ENCODE results near the gene DIPK1A.
"Not testable (repeated sequence)": the region's sequence is repeated elsewhere in the genome, so short reads cannot be mapped to it uniquely, and the experiment has no call there.

DIPK1A gene

GRCh38 chr1:92975551-92976232 lies 14.4 kb upstream of the DIPK1A start:
- no peak for DNase-seq

DNA sequence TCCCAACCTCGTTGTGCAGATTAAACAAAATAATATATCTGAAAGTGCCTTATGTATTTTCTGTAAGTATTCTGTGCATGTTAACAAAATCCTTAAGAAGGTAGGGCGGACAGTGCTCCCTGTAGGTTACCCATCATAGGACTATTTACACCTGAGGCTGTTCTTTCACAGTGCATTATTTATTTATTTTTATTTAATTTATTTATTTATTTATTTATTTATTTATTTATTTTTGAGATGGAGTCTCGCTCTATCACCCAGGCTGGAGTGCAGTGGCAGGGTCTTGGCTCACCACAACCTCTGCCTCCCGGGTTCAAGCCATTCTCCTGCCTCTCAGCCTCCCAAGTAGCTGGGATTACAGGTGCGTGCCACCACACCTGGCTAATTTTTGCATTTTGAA lies 12.8 kb upstream of the DIPK1A start:
- not testable (repeated sequence) for DNase-seq

GRCh38 chr1:92973203-92973897 lies 12.1 kb upstream of the DIPK1A start:
- no peak for DNase-seq

GRCh38 chr1:92972409-92973129 lies 11.3 kb upstream of the DIPK1A start:
- DNase-seq = no peak

- DNase-seq = not testable (repeated sequence)
Measured at GRCh38 chr1:92971932-92972331, 10.7 kb upstream of the DIPK1A start.

- no peak for DNase-seq
Measured at GRCh38 chr1:92970990-92971689, 9.9 kb upstream of the DIPK1A start.

GRCh38 chr1:92969517-92969916 lies 8.3 kb upstream of the DIPK1A start:
- no peak for DNase-seq

GRCh38 chr1:92968138-92969032 lies 7.1 kb upstream of the DIPK1A start:
- peak; percentile 21 for DNase-seq

- no peak for DNase-seq
Measured at GRCh38 chr1:92964998-92965397, 3.7 kb upstream of the DIPK1A start.

DNA sequence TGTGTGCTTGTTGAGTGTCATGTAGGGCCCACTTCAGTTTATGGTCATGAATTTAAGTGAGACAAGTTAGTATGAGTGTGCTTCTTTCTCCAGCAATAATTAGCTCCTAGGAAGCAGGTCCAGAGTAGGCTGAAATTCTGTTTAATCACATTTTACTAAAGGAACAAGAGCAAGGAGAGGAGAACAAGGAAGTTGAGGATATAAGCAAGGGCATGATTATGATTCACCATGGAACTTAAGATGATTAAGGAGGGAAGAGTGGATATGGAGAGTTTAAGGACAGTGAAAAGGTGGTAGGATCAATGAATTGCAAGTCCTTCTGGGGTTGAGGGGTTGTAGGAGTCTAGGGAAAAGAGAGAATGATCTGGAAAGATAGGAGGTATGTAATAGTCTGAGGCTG lies 3.1 kb upstream of the DIPK1A start:
- DNase-seq = no peak

DNA sequence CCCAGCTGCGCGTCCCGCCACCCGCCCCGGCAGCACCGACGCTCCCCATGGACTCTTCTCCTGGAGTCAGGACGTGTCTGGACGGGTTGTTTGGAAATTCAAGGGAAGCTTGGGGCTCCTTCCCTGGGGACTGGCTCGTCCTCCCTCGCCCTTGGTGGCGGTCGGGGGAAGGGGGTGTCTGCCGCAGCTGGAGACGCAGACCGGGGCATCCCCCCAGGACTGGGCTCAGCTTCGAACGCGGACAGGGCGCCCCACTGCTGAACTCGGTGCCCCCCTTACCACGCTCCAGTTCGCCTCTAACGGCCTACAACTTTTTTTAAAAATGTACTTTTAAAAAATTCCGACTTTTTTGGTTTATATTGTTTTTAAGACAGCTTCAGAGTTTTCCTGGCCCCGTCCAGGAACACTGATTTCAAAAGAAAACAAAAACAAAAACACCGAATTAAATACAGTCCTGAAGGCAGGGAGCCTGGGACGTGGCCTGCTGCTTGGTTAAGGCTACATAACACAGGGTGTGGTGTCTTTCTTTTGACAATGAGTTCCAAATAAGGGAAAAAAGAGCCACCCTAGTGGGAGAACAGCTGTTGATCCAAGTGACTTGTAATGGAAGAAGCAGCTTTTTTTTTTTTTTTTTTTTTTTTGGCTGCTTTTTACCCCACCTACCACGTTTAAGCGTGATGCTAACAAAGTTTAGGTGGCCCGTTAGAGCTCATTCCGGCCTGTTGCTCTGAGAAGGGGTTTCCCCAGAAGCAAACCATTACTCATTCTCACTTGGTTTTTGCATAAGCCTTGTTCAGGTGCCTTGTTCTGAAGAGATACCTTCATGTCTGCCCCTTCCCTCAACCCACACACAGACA lies 862 bp upstream of the DIPK1A start:
- DNase-seq = peak; percentile 97

- peak; percentile 78 for DNase-seq
Measured at GRCh38 chr1:92960395-92961130, 699 bp downstream of the DIPK1A start.

GRCh38 chr1:92958203-92958970 lies 2.9 kb downstream of the DIPK1A start:
- DNase-seq = no peak

DNA sequence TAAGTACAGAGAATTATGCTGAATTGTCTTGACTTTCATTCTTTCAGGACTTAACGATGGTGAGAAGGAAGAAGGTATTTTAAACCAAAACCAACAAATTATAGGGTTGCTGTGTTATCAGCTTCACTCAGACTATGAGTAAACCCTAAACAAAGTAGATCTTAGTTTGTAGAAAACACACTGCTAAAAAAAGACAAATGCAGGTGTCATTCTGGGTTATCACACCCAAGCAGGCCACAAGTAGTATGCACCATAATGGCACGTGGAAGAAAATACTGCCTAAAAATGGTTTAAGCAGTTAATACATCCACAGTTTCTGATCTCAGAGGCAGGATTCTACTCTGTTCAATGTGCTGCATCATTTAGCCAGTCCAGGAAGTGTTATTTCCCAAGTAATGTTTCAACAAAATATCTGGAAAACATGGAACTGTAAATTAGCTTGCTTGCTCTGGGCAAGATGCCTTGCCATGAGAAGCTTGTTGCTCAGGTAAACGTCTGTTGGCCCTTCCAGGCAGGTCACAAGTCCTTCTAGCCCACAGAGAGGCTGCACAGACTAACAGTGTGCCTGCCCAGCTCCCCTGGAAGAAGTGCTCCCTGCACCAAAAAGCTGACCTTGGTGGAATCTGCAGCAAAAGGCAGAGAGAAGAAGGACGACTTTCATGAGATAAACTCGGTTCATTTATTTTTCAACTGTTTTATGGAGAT lies 4.1 kb downstream of the DIPK1A start:
- no peak for DNase-seq

GRCh38 chr1:92956254-92957029 lies 4.8 kb downstream of the DIPK1A start:
- peak; percentile 47 for DNase-seq

GRCh38 chr1:92953491-92953890 lies 7.8 kb downstream of the DIPK1A start:
- DNase-seq = no peak

GRCh38 chr1:92952714-92953113 lies 8.5 kb downstream of the DIPK1A start:
- DNase-seq = no peak

DNA sequence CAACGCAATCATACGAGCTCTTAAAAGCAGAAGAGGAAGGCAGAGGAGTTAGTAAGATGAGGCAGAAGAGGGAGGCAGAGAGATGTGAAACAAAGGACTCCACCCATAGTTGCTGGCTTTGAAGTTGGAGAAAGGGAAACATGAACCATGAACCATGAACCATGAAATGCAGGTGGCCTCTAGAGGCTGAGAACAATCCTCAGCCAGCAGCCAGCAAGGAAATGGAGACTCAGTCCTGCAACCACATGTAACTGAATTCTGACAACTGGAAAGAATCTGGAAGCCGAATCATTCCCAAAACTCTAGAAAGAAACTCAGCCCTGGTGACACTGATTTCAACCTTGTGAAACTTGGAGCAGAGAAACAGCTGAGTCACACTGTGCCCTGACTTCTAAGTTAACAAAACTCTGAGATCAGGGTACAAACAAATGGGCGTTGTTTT lies 10.1 kb downstream of the DIPK1A start:
- peak; percentile 28 for DNase-seq
